ENCODE measurements around the gene GRM1.

- TF ChIP-seq POLR2A (IDR thresholded peaks at IDR 0.05) (no peak), CTCF (IDR thresholded peaks at IDR 0.05) (no peak), EP300 (IDR thresholded peaks at IDR 0.05) (no peak)
Measured at GRCh38 chr6:146369866-146370265, 341.0 kb downstream of the GRM1 start.

Measured in ovary (tissue), 3 donors.